AG10803 (cell line): ENCODE results near the gene C17orf113.

Source experiments
- DNase-seq: peaks from one replicate; pipeline ENCODE4 v3.0.0; 2010; ENCODE audit warnings: low read depth
- H3K4me3 ChIP-seq: 2 replicates; pipeline ENCODE4 v1.5.1; 2011; ENCODE audit warnings: mild to moderate bottlenecking, low read length, control low read depth
- TF ChIP-seq, protein P1 (sequence below): conservative IDR thresholded peaks from 2 replicates; pipeline ENCODE4 v1.5.1; 2011; ENCODE audit warnings: mild to moderate bottlenecking, low read length, control low read depth, inconsistent platforms

The C17orf113 gene

DNA sequence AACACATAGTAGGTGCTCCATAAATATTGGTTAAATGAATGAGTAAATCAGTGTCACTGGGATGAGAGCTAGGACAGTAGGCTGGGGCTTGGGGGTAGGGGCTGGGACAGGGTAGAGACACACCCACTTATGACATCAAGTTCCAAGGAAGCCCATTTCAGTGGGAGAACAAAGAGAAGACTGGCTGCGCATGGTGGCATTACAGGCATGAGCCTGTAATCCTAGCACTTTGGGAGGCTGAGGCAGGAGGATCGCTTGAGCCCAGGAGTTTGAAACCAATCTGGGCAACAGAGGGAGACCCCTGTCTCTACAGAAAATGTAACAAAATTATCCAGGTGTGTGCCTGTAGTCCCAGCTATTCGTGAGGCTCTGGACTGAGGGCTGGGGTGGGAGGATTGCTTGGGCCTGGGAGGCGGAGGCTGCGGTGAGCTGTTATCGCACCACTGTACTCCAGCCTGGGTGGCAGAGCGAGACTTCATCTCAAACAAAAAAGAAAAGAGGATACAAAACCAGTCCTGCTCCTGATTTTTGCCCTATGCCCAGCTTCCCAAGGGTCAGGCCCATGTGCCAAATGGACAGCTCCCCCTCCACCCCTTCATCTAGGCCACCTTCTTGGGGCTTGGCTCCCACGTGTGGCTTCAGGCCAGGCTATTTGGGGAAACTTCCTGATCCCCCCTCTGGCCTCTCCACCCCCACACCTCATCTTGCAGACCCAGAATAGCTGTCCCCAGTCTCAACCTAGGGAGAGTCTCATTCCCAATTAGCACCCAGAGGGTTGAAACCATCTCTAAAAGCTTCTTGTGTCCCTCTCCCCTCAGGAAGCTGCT, 40.8 kb upstream of the C17orf113 start:
- no peak overlapping the region for H3K4me3 ChIP-seq
- DNase-seq: no peak
- TF ChIP-seq, protein P1, sequence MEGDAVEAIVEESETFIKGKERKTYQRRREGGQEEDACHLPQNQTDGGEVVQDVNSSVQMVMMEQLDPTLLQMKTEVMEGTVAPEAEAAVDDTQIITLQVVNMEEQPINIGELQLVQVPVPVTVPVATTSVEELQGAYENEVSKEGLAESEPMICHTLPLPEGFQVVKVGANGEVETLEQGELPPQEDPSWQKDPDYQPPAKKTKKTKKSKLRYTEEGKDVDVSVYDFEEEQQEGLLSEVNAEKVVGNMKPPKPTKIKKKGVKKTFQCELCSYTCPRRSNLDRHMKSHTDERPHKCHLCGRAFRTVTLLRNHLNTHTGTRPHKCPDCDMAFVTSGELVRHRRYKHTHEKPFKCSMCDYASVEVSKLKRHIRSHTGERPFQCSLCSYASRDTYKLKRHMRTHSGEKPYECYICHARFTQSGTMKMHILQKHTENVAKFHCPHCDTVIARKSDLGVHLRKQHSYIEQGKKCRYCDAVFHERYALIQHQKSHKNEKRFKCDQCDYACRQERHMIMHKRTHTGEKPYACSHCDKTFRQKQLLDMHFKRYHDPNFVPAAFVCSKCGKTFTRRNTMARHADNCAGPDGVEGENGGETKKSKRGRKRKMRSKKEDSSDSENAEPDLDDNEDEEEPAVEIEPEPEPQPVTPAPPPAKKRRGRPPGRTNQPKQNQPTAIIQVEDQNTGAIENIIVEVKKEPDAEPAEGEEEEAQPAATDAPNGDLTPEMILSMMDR: no peak

DNA sequence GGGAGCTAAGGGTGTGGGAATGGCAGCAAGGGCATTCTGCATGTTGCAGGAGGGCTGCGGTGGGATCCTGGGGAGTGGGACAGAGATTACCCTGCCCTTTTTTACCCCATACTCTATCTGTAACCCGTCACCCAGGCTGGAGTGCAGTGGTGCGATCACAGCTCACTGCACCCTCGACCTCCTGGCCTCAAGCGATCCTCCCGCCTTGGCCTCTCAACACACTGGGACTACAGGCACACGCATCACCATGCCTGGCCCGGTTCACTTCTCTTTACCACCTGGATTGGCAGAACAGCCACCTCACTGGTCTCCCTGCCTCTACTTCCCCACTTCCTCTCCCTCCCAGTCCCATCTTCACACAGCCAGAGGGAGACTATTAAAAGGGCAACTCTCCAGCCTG, 38.3 kb upstream of the C17orf113 start:
- no peak overlapping the region for H3K4me3 ChIP-seq
- DNase-seq: no peak
- TF ChIP-seq, protein P1: no peak

DNA sequence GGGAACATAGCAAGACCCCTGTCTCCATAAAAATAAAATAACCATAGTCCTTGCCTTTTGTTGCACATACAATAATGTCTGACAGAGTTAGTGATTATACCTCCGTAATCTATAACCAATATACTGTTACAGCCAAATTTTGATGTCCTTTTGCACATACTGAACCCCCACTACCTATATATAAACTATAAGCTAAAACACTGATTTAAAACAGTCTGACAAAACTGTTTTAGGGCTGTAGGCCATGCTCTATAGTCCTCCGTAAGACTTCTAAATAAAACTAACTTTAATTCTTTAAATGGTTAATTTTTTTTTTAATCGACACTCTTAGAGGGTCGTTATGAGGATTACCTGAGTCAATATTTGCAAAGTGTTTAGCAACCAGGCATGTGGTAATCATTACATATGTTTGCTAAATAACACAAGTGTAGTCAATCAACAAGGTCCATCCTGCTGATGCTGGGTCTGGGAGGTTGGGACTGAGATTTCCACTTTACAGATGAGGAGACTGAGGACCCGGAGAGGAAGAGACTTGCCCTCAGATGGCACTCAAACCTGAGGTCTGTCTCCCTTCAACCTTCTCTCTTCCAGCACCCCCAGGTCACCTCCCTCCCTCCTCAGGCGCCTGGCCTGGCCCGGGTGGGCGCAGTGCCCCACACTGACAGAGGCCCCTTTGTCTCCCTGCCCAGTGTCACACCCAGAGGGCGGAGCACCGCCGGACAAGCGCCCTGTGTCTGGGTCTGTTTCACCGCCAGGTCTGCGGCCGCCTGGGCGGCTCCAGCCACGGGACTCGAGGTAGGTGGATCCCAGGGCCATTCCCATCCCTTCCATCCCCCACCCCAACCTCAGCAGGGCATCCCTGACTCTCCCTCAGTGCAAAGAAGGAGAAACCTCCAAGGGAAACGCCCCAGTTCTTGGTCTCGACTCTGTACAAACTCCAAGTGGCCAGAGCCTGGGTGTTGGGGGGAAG, 37.6 kb upstream of the C17orf113 start:
- TF ChIP-seq, protein P1: no peak
- DNase-seq: no peak
- H3K4me3 ChIP-seq: no peak overlapping the region

DNA sequence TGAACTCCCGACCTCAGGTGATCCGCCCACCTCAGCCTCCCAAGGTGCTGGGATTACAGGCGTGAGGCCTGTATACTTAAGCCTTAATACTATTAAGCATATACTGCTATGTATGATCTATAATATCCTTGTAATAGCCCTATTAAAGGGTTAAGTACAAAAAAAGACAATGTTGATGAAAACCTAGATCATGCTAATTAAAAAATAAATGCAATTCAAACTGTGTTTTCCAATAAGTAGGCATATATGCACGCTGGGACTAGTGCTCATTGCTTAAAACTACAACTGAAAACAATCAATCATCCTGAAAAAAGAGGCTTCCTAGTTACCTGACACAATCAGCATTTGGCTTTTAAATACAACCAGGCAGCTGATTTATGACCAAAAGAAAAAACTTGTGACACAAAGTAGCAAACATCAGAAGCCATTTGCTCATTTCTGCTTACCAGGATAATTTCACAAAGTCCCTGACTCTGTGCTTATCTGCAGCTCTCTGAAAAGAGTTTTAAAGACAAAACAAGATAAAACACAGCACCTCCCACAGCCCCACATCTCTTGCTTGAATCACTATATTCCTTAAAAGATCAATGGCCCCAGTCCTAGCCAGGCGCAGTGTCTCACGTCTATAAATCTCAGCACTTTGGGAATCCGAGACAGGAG, 36.8 kb upstream of the C17orf113 start:
- TF ChIP-seq, protein P1: no peak
- no peak overlapping the region for H3K4me3 ChIP-seq
- no peak for DNase-seq

DNA sequence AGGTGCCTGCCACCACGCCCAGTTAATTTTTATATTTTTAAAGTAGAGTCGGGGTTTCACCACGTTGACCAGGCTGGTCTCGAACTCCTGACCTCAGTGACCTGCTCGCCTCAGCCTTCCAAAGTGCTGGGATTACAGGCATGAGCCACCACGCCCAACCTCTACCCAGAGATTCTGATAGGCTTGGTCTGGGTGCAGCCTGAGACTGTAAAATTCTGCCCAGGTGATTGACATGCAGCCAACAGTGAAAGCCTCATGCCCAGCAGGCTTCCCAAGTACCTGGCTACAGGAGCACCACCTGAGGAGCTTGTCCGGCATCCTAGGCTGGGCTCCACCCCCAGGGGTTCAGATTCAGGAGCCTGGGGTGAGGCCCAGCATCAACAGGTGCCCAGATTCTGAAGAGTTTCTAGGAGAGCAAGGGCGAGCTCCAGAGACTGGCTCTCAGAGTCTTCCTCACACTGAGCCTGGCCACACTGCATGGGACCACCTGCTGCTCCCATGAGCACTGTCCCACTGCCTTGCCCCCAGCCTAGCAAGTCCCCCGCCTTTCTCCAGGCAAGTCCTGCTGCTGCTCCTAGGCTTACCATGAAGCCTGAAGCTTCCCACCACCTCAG, 31.2 kb upstream of the C17orf113 start:
- H3K4me3 ChIP-seq: no peak overlapping the region
- DNase-seq: no peak
- TF ChIP-seq, protein P1: no peak

DNA sequence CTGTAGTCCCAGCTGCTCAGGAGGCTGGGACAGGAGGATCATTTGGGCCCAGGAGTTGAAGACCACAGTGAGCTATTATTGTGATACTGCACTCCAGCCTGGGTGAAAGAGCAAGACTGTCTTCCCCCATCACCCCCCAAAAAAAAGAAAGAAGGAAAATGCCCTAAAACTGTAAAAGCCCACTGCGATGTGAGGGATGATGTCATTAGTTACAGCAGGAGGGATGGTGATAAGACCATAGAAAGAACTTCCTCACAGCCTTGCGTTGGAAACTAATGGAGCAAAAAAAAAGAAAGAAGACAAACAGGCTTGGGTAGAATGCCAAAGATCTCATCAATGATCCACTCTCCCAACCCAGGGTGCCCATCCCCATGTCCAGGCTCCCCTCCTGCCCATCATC, 29.1 kb upstream of the C17orf113 start:
- TF ChIP-seq, protein P1: no peak
- H3K4me3 ChIP-seq: no peak overlapping the region
- no peak for DNase-seq
